Gastroesophageal sphincter (tissue), 4 donors: ENCODE measurements around the gene TSPAN17. TPM values are rescaled to one million over a fixed set of nuclear protein-coding genes. Genes with fewer than 3 reads are reported as not detected.
"Not testable (repeated sequence)": the region's sequence is repeated elsewhere in the genome, so short reads cannot be mapped to it uniquely, and the experiment has no call there.

ENCODE experiments used
- ATAC-seq: fragments of 150-250 bp; one replicate; pipeline ENCODE4 v1.9.1; 2016; ENCODE audit warnings: mild to moderate bottlenecking, moderate library complexity
- H3K27ac ChIP-seq, 4 donors: fragments of 200-600 bp; sonication (generic) in 3 of 4; 1 replicate in 3 of 4; 2 replicates in 1 of 4; pipeline ENCODE4 v1.5.1; 2016 to 2019
- H3K27me3 ChIP-seq: fragments of 200-600 bp; sonication (generic); one replicate; pipeline ENCODE4 v1.5.1; 2019
- H3K36me3 ChIP-seq, 2 donors: fragments of 200-600 bp; sonication (generic); one replicate each; pipeline ENCODE4 v1.5.1; 2019; ENCODE audit warnings: control low read depth in 1 of 2
- H3K4me1 ChIP-seq, 3 donors: fragments of 200-600 bp; sonication (generic); 1 replicate in 2 of 3; 2 replicates in 1 of 3; pipeline ENCODE4 v1.5.1; 2016 to 2019; ENCODE audit warnings: control low read depth in 2 of 3
- H3K4me3 ChIP-seq, 2 donors: fragments of 200-600 bp; sonication (generic); one replicate each; pipeline ENCODE4 v1.5.1; 2019; ENCODE audit warnings: mild to moderate bottlenecking in 1 of 2, moderate library complexity in 1 of 2
- H3K9me3 ChIP-seq, 3 donors: fragments of 200-600 bp; sonication (generic); one replicate each; pipeline ENCODE4 v1.5.1; 2017 to 2019; ENCODE audit warnings: control low read depth in 2 of 3
- CTCF ChIP-seq, 4 experiments: fragments of 200-600 bp in 2 of 4; fragments of 450-650 bp in 2 of 4; sonication (generic) in 1 of 4; IDR thresholded peaks; one replicate each; pipeline ENCODE4 v1.5.1; 2017 to 2019; ENCODE audit warnings: antibody characterized with exemption in 4 of 4, mild to moderate bottlenecking in 2 of 4, moderate library complexity in 2 of 4
- EP300 ChIP-seq: sonication (generic); formaldehyde crosslinking; IDR thresholded peaks from one replicate; pipeline ENCODE4 v1.6.1; 2017; ENCODE audit warnings: antibody characterized with exemption, mild to moderate bottlenecking
- POLR2A ChIP-seq, 2 donors: fragments of 450-650 bp; IDR thresholded peaks; one replicate each; pipeline ENCODE4 v1.6.1; 2017; ENCODE audit warnings: antibody characterized with exemption in 2 of 2, mild to moderate bottlenecking in 2 of 2, moderate library complexity in 1 of 2
- POLR2AphosphoS5 ChIP-seq: sonication (generic); formaldehyde crosslinking; IDR thresholded peaks from one replicate; pipeline ENCODE4 v1.6.1; 2017; ENCODE audit warnings: antibody characterized with exemption
- WGBS, 2 donors: methylation state at CpG; one replicate each; pipeline ENCODE4 v1.1.5; 2018; ENCODE audit warnings: low coverage in 1 of 2; 5-methylcytosine and 5-hydroxymethylcytosine counted together
- total RNA-seq, 4 donors: library from RNA; depleted of rRNA; stranded (reverse); fragments of >200 nt; gene quantifications; one replicate each; pipeline ENCODE4 v1.1.0, GENCODE V29; 2016

Gene TSPAN17
- total RNA-seq, 4 donors from 2014 or later: 11.0 to 20.2 (median 15.4) TPM

GRCh38 chr5:176694146-176694545 is 46.9 kb downstream of the TSPAN17 start:
- no peaks in the 10 kb centered on the region for H3K36me3 ChIP-seq
- no peak overlapping the region for H3K27ac ChIP-seq
- TF ChIP-seq CTCF (IDR thresholded peaks at IDR 0.05): no peak
- TF ChIP-seq EP300: no peak
- no peak for TF ChIP-seq POLR2A (IDR thresholded peaks at IDR 0.05)
- no peak for TF ChIP-seq POLR2AphosphoS5
- H3K4me1 ChIP-seq: no peaks in the 10 kb centered on the region
- no peak overlapping the region for H3K4me3 ChIP-seq
- WGBS, 2 donors: 90% methylated on average over 8 of the region's 10 CpGs; no CpG with 5 or more reads in 1 of the 2 donors
- H3K27me3 ChIP-seq: peaks cover 100% of the 10 kb centered on the region
- no peak for ATAC-seq
- peaks cover 0 to 6% (median 0%) of the 10 kb centered on the region in 3 donors for H3K9me3 ChIP-seq

- H3K27me3 ChIP-seq: peaks cover 100% of the 10 kb centered on the region
- H3K4me3 ChIP-seq: no peak overlapping the region
- no peak overlapping the region for H3K27ac ChIP-seq
- H3K4me1 ChIP-seq: no peaks in the 10 kb centered on the region
- no peak for ATAC-seq
- H3K9me3 ChIP-seq: peaks cover 0 to 6% (median 0%) of the 10 kb centered on the region in 3 donors
- no CpG with 5 or more reads among the region's 9 CpGs for WGBS, 2 donors
- TF ChIP-seq POLR2A (IDR thresholded peaks at IDR 0.05): no peak
- no peak for TF ChIP-seq CTCF (IDR thresholded peaks at IDR 0.05)
- no peak for TF ChIP-seq EP300
- TF ChIP-seq POLR2AphosphoS5: no peak
- no peaks in the 10 kb centered on the region for H3K36me3 ChIP-seq
Observed at GRCh38 chr5:176694631-176695030, 47.3 kb downstream of the TSPAN17 start.

GRCh38 chr5:176695073-176695472 is 47.8 kb downstream of the TSPAN17 start:
- Histone ChIP-seq H3K9me3 (peaks cover 0 to 6% (median 0%) of the 10 kb centered on the region in 3 donors), H3K27me3 (peaks cover 100% of the 10 kb centered on the region), H3K27ac (no peak overlapping the region), H3K4me3 (no peak overlapping the region), H3K4me1 (no peaks in the 10 kb centered on the region), H3K36me3 (no peaks in the 10 kb centered on the region)
- ATAC-seq: no peak
- WGBS, 2 donors: 47 to 78% methylated on average over 1 to 8 of the region's 8 CpGs
- TF ChIP-seq EP300: no peak
- no peak for TF ChIP-seq POLR2AphosphoS5
- no peak for TF ChIP-seq POLR2A (IDR thresholded peaks at IDR 0.05)
- no peak for TF ChIP-seq CTCF (IDR thresholded peaks at IDR 0.05)

- TF ChIP-seq POLR2AphosphoS5 (no peak), CTCF (IDR thresholded peaks at IDR 0.05) (no peak), POLR2A (IDR thresholded peaks at IDR 0.05) (no peak), EP300 (no peak)
- no peak overlapping the region for H3K4me3 ChIP-seq
- H3K9me3 ChIP-seq: no peaks in the 10 kb centered on the region
- no peak for ATAC-seq
- no peaks in the 10 kb centered on the region for H3K4me1 ChIP-seq
- H3K27ac ChIP-seq: no peak overlapping the region
- peaks cover 99% of the 10 kb centered on the region for H3K27me3 ChIP-seq
- WGBS, 2 donors: 80% methylated on average over 3 of the region's 10 CpGs; no CpG with 5 or more reads in 1 of the 2 donors
- H3K36me3 ChIP-seq: no peaks in the 10 kb centered on the region
Observed at GRCh38 chr5:176697267-176697933, 50.1 kb downstream of the TSPAN17 start.

- H3K27me3 ChIP-seq: peaks cover 99% of the 10 kb centered on the region
Observed at GRCh38 chr5:176697934-176698538, 50.8 kb downstream of the TSPAN17 start.

GRCh38 chr5:176699446-176699845 is 52.2 kb downstream of the TSPAN17 start:
- H3K9me3 ChIP-seq, H3K4me3 ChIP-seq, H3K36me3 ChIP-seq, ATAC-seq, H3K27ac ChIP-seq, H3K4me1 ChIP-seq: not testable (repeated sequence)
- 80 to 93% methylated on average over 1 to 2 of the region's 5 CpGs for WGBS, 2 donors
- peaks cover 99% of the 10 kb centered on the region for H3K27me3 ChIP-seq

More at GRCh38 chr5:176697934-176698538, 50.8 kb downstream of the TSPAN17 start:
- no peaks in the 10 kb centered on the region for H3K9me3 ChIP-seq
- no peak overlapping the region for H3K27ac ChIP-seq
- no peak for TF ChIP-seq CTCF (IDR thresholded peaks at IDR 0.05)
- no peak for TF ChIP-seq EP300
- no peak for TF ChIP-seq POLR2AphosphoS5
- no peak for TF ChIP-seq POLR2A (IDR thresholded peaks at IDR 0.05)
- H3K36me3 ChIP-seq: no peaks in the 10 kb centered on the region
- no peak overlapping the region for H3K4me3 ChIP-seq
- no peaks in the 10 kb centered on the region for H3K4me1 ChIP-seq
- ATAC-seq: no peak
- WGBS, 2 donors: no CpG with 5 or more reads among the region's 9 CpGs
